ENCODE data around the gene FNIP1. TPM values are rescaled to one million over a fixed set of nuclear protein-coding genes. Genes with fewer than 3 reads are reported as not detected.

The FNIP1 gene
- total RNA-seq, 1 donor from 2014 or later, result 28.5 TPM

DNA sequence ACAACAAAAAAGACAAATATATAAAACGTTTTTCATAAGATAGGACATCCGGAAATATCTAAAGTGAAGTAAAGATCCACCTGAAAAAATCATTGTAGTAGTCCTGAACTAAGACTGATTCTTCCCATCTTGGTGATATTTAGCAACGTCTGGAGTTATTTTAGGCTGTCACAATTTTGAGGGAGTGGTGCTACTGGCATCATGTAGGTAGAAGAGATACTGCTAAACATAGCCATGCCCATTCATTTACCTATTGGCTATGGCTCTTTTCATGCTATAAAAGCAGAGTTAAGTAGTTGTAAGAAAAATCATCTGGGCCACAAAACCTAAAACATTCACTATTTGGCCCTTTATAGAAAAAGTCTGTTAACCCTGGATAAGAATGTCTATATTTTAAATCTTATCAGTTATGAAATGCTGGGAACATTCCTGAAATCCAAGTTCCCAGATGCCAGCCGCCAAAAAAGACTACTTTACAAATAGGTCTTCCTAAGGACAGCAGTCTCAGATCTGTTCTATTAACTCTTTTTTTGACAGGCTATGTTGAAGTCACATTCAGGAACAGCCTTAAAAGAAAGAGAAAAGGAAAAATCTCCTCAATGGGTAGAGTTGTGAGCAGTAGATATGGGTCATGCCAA, 188.8 kb downstream of the FNIP1 start:
- DNase-seq (ENCODE audit: low read depth) (peak; percentile 63), FAIRE-seq (peak; percentile 43)
- H3K27me3 Mint-ChIP-seq (ENCODE audit: low read depth, unreplicated experiment), result no peaks in the 10 kb centered on the region
- Histone ChIP-seq H3K27ac (ENCODE audit: low read depth, low read length) (peak overlapping the region; percentile 10), H3K4me2 (ENCODE audit: low read length) (no peak overlapping the region), H4K20me1 (ENCODE audit: insufficient read depth, low read length) (peaks cover 13% of the 10 kb centered on the region), H3K4me3 (ENCODE audit: insufficient read depth, low read depth, low read length) (no peak overlapping the region), H3K4me1 (ENCODE audit: insufficient read depth, low read length) (peaks cover 21% of the 10 kb centered on the region), H3K79me2 (ENCODE audit: insufficient read depth, low read length) (peaks cover 80% of the 10 kb centered on the region), H3K9ac (ENCODE audit: low read length) (no peak overlapping the region), H3K9me3 (ENCODE audit: insufficient read depth, low read depth, low read length) (no peaks in the 10 kb centered on the region), H3K36me3 (ENCODE audit: insufficient read depth, low read length) (no peaks in the 10 kb centered on the region), H2AFZ (ENCODE audit: low read depth, low read length) (no peak overlapping the region), H3K27me3 (ENCODE audit: insufficient read depth, low read length) (no peaks in the 10 kb centered on the region)
- H3K27ac Mint-ChIP-seq (ENCODE audit: unreplicated experiment), result peak overlapping the region; percentile 0
- TF ChIP-seq, protein P1, sequence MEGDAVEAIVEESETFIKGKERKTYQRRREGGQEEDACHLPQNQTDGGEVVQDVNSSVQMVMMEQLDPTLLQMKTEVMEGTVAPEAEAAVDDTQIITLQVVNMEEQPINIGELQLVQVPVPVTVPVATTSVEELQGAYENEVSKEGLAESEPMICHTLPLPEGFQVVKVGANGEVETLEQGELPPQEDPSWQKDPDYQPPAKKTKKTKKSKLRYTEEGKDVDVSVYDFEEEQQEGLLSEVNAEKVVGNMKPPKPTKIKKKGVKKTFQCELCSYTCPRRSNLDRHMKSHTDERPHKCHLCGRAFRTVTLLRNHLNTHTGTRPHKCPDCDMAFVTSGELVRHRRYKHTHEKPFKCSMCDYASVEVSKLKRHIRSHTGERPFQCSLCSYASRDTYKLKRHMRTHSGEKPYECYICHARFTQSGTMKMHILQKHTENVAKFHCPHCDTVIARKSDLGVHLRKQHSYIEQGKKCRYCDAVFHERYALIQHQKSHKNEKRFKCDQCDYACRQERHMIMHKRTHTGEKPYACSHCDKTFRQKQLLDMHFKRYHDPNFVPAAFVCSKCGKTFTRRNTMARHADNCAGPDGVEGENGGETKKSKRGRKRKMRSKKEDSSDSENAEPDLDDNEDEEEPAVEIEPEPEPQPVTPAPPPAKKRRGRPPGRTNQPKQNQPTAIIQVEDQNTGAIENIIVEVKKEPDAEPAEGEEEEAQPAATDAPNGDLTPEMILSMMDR (IDR thresholded peaks at IDR 0.05; ENCODE audit: insufficient read depth, low read depth, low read length), result no peak
- no peak for TF ChIP-seq EZH2 (IDR thresholded peaks at IDR 0.05; ENCODE audit: insufficient read depth, low read length)
- no peak overlapping the region for H3K4me3 Mint-ChIP-seq (ENCODE audit: unreplicated experiment)
- H3K4me1 Mint-ChIP-seq (ENCODE audit: low read depth, unreplicated experiment), result peaks cover 45% of the 10 kb centered on the region
- no peaks in the 10 kb centered on the region for H3K9me3 Mint-ChIP-seq (ENCODE audit: unreplicated experiment)
- H3K36me3 Mint-ChIP-seq (ENCODE audit: low read depth, unreplicated experiment), result no peaks in the 10 kb centered on the region

DNA sequence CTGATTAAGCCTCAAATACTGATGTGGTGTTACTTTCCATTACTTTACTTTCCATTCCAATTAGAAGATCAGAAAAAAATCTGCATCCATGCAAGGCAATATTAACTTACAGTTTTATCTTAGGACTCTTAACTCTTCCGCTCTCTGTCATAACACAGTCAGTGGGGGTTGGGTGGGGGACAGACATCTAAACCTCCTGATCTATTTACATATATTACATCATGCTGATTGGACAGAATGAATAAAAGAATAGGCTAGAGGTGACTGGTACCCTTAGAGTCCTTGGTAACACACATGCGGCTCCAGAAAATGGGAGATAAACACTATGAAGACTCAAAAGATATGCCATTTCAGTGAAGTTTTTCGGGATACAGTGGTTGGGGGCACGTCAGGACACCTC, 189.4 kb downstream of the FNIP1 start:
- no peaks in the 10 kb centered on the region for H3K9me3 Mint-ChIP-seq (ENCODE audit: unreplicated experiment)
- H3K36me3 Mint-ChIP-seq (ENCODE audit: low read depth, unreplicated experiment), result no peaks in the 10 kb centered on the region
- DNase-seq (ENCODE audit: low read depth) (no peak), FAIRE-seq (no peak)
- no peak overlapping the region for H2AFZ ChIP-seq (ENCODE audit: low read depth, low read length)
- peaks cover 21% of the 10 kb centered on the region for H3K4me1 ChIP-seq (ENCODE audit: insufficient read depth, low read length)
- no peak overlapping the region for H3K4me3 Mint-ChIP-seq (ENCODE audit: unreplicated experiment)
- H3K36me3 ChIP-seq (ENCODE audit: insufficient read depth, low read length), result peaks cover 2% of the 10 kb centered on the region
- H3K4me1 Mint-ChIP-seq (ENCODE audit: low read depth, unreplicated experiment), result peaks cover 45% of the 10 kb centered on the region
- no peaks in the 10 kb centered on the region for H3K9me3 ChIP-seq (ENCODE audit: insufficient read depth, low read depth, low read length)
- peak overlapping the region; percentile 0 for H3K27ac Mint-ChIP-seq (ENCODE audit: unreplicated experiment)
- peaks cover 13% of the 10 kb centered on the region for H4K20me1 ChIP-seq (ENCODE audit: insufficient read depth, low read length)
- no peaks in the 10 kb centered on the region for H3K27me3 ChIP-seq (ENCODE audit: insufficient read depth, low read length)
- H3K79me2 ChIP-seq (ENCODE audit: insufficient read depth, low read length), result peaks cover 74% of the 10 kb centered on the region
- H3K4me3 ChIP-seq (ENCODE audit: insufficient read depth, low read depth, low read length), result no peak overlapping the region
- TF ChIP-seq EZH2 (IDR thresholded peaks at IDR 0.05; ENCODE audit: insufficient read depth, low read length), result no peak
- TF ChIP-seq, protein P1 (IDR thresholded peaks at IDR 0.05; ENCODE audit: insufficient read depth, low read depth, low read length), result no peak
- H3K27ac ChIP-seq (ENCODE audit: low read depth, low read length), result peak overlapping the region; percentile 1
- H3K4me2 ChIP-seq (ENCODE audit: low read length), result no peak overlapping the region
- no peaks in the 10 kb centered on the region for H3K27me3 Mint-ChIP-seq (ENCODE audit: low read depth, unreplicated experiment)
- H3K9ac ChIP-seq (ENCODE audit: low read length), result no peak overlapping the region

DNA sequence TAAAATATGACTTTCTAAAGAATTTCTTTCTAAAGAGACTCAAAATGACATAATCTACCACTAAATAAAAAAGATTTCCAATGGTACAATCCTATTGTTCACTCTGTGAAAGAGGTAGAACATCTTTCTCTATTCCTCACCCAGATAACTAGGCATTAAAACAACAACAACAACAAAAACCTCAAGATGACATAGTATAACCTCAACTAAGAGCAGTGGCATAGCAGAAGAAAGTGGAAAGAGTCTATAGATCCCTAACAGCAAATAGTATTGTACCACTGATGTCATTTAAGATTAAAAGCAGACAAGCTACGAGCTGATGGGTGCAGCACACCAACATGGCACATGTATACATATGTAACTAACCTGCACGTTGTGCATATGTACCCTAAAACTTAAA, 191.7 kb downstream of the FNIP1 start:
- no peak for FAIRE-seq
- Mint-ChIP-seq H3K27me3 (ENCODE audit: low read depth, unreplicated experiment) (no peaks in the 10 kb centered on the region), H3K36me3 (ENCODE audit: low read depth, unreplicated experiment) (no peaks in the 10 kb centered on the region), H3K4me3 (ENCODE audit: unreplicated experiment) (no peak overlapping the region), H3K4me1 (ENCODE audit: low read depth, unreplicated experiment) (peaks cover 29% of the 10 kb centered on the region), H3K27ac (ENCODE audit: unreplicated experiment) (no peak overlapping the region), H3K9me3 (ENCODE audit: unreplicated experiment) (no peaks in the 10 kb centered on the region)
- TF ChIP-seq, protein P1 (IDR thresholded peaks at IDR 0.05; ENCODE audit: insufficient read depth, low read depth, low read length), result no peak
- no peak for TF ChIP-seq EZH2 (IDR thresholded peaks at IDR 0.05; ENCODE audit: insufficient read depth, low read length)
- Histone ChIP-seq H3K27ac (ENCODE audit: low read depth, low read length) (no peak overlapping the region), H3K27me3 (ENCODE audit: insufficient read depth, low read length) (no peaks in the 10 kb centered on the region), H4K20me1 (ENCODE audit: insufficient read depth, low read length) (peaks cover 11% of the 10 kb centered on the region), H3K9me3 (ENCODE audit: insufficient read depth, low read depth, low read length) (no peaks in the 10 kb centered on the region), H3K4me1 (ENCODE audit: insufficient read depth, low read length) (peaks cover 11% of the 10 kb centered on the region), H3K4me2 (ENCODE audit: low read length) (no peak overlapping the region), H3K9ac (ENCODE audit: low read length) (no peak overlapping the region), H3K36me3 (ENCODE audit: insufficient read depth, low read length) (peaks cover 2% of the 10 kb centered on the region), H3K79me2 (ENCODE audit: insufficient read depth, low read length) (peaks cover 58% of the 10 kb centered on the region), H2AFZ (ENCODE audit: low read depth, low read length) (no peak overlapping the region), H3K4me3 (ENCODE audit: insufficient read depth, low read depth, low read length) (no peak overlapping the region)
- no peak for DNase-seq (ENCODE audit: low read depth)

Data from astrocyte (in vitro differentiated cells and primary cell).